ENCODE data around the gene NOL6. TPM values are rescaled to one million over a fixed set of nuclear protein-coding genes. Genes with fewer than 3 reads are reported as not detected.
A peak's percentile ranks its signal among the peaks of the same experiment; 100 is the strongest.
"Not testable (repeated sequence)": the region's sequence is repeated elsewhere in the genome, so short reads cannot be mapped to it uniquely, and the experiment has no call there.

Gene NOL6
- total RNA-seq, result 8.7 and 14.7 TPM in 2 replicates

- peak; percentile 99 for DNase-seq (ENCODE audit: low read depth in 2 of 2)
Observed at GRCh38 chr9:33473643-33474352, at the start of gene NOL6. Gene NOL6, minus strand, starts transcription at chr9:33473924. Its CDS starts 82 bp downstream, at chr9:33473842.

- DNase-seq (ENCODE audit: low read depth in 2 of 2), result not testable (repeated sequence)
Observed at GRCh38 chr9:33521861-33522260, 48.1 kb upstream of the NOL6 start.

GRCh38 chr9:33517934-33518577 lies 44.3 kb upstream of the NOL6 start:
- peak in 1 of 2 donors; percentile 29 for DNase-seq (ENCODE audit: low read depth in 2 of 2)

GRCh38 chr9:33517373-33517772 lies 43.6 kb upstream of the NOL6 start:
- peak; percentile 41 to 63 for DNase-seq (ENCODE audit: low read depth in 2 of 2)

GRCh38 chr9:33516397-33516796 lies 42.7 kb upstream of the NOL6 start:
- not testable (repeated sequence) for DNase-seq (ENCODE audit: low read depth in 2 of 2)

- DNase-seq (ENCODE audit: low read depth in 2 of 2), result not testable (repeated sequence)
Observed at GRCh38 chr9:33515342-33515995, 41.7 kb upstream of the NOL6 start.

GRCh38 chr9:33512535-33512934 lies 38.8 kb upstream of the NOL6 start:
- peak in 1 of 2 donors; percentile 75 for DNase-seq (ENCODE audit: low read depth in 2 of 2)

GRCh38 chr9:33511184-33511517 lies 37.4 kb upstream of the NOL6 start:
- not testable (repeated sequence) for DNase-seq (ENCODE audit: low read depth in 2 of 2)

- peak; percentile 71 to 76 for DNase-seq (ENCODE audit: low read depth in 2 of 2)
Observed at GRCh38 chr9:33510262-33511183, 36.8 kb upstream of the NOL6 start.

GRCh38 chr9:33506626-33507370 lies 33.1 kb upstream of the NOL6 start:
- DNase-seq (ENCODE audit: low read depth in 2 of 2), result peak; percentile 51 to 97

- DNase-seq (ENCODE audit: low read depth in 2 of 2), result peak in 1 of 2 donors; percentile 14
Observed at GRCh38 chr9:33498387-33498786, 24.7 kb upstream of the NOL6 start.

GRCh38 chr9:33493819-33494218 lies 20.1 kb upstream of the NOL6 start:
- DNase-seq (ENCODE audit: low read depth in 2 of 2), result not testable (repeated sequence)

GRCh38 chr9:33489066-33489465 lies 15.3 kb upstream of the NOL6 start:
- DNase-seq (ENCODE audit: low read depth in 2 of 2), result no peak

GRCh38 chr9:33485312-33485711 lies 11.6 kb upstream of the NOL6 start:
- DNase-seq (ENCODE audit: low read depth in 2 of 2), result not testable (repeated sequence)

- no peak for DNase-seq (ENCODE audit: low read depth in 2 of 2)
Observed at GRCh38 chr9:33480976-33481375, 7.3 kb upstream of the NOL6 start.

- no peak for DNase-seq (ENCODE audit: low read depth in 2 of 2)
Observed at GRCh38 chr9:33480106-33480505, 6.4 kb upstream of the NOL6 start.

- DNase-seq (ENCODE audit: low read depth in 2 of 2), result no peak
Observed at GRCh38 chr9:33476503-33476902, 2.8 kb upstream of the NOL6 start.

GRCh38 chr9:33475357-33475756 lies 1.6 kb upstream of the NOL6 start:
- no peak for DNase-seq (ENCODE audit: low read depth in 2 of 2)

GRCh38 chr9:33472881-33473615 lies 676 bp downstream of the NOL6 start:
- DNase-seq (ENCODE audit: low read depth in 2 of 2), result no peak
